ENCODE results near the gene WNT6. TPM values are rescaled to one million over a fixed set of nuclear protein-coding genes. Genes with fewer than 3 reads are reported as not detected.
A peak's percentile ranks its signal among the peaks of the same experiment; 100 is the strongest.

Gene WNT6
- total and polyA plus RNA-seq, 12 donors, result 0.15 to 3.0 (median 0.75) TPM

GRCh38 chr2:218870984-218871344 is 11.4 kb downstream of the WNT6 start:
- peaks cover 25 to 100% (median 88%) of the 10 kb centered on the region in 7 donors for H3K27me3 ChIP-seq

GRCh38 chr2:218871345-218872302 is 12.0 kb downstream of the WNT6 start:
- Histone ChIP-seq H3K4me3 (peak overlapping the region in 5 of 10 donors; percentile 1 to 40 (median 17)), H3K36me3 (no peaks in the 10 kb centered on the region), H3K27ac (no peak overlapping the region), H3K4me1 (peaks cover 0 to 20% (median 9%) of the 10 kb centered on the region in 9 donors), H3K9me3 (no peaks in the 10 kb centered on the region), H3K27me3 (peaks cover 25 to 100% (median 93%) of the 10 kb centered on the region in 7 donors)
- no peak for DNase-seq
- TF ChIP-seq CTCF (IDR thresholded peaks at IDR 0.05), result no peak
- WGBS, 2 donors, result 6 to 11% methylated on average over 60 of the region's 60 CpGs
- ATAC-seq, result no peak
- intact Hi-C loops (cut with DNase I), result loop anchor here in 1 of 10 donors (10.0 kb wide), 1 partner anchor 283 kb away; no protein-coding TSS in a partner anchor

More at GRCh38 chr2:218870984-218871344, 11.4 kb downstream of the WNT6 start:
- H3K36me3 ChIP-seq, result no peaks in the 10 kb centered on the region
- H3K4me1 ChIP-seq, result peaks cover 0 to 20% (median 9%) of the 10 kb centered on the region in 9 donors
- no peak for TF ChIP-seq CTCF (IDR thresholded peaks at IDR 0.05)
- peak overlapping the region in 5 of 10 donors; percentile 1 to 40 (median 17) for H3K4me3 ChIP-seq
- intact Hi-C loops (cut with DNase I), result loop anchor here in 1 of 10 donors (10.0 kb wide), 1 partner anchor 284 kb away; no protein-coding TSS in a partner anchor
- H3K27ac ChIP-seq, result no peak overlapping the region
- H3K9me3 ChIP-seq, result no peaks in the 10 kb centered on the region
- peak in 1 of 2 donors; percentile 49 for DNase-seq
- peak in 2 of 8 donors; percentile 21 to 23 for ATAC-seq
- WGBS, 2 donors, result 8 to 13% methylated on average over 18 of the region's 18 CpGs

- peaks cover 25 to 100% (median 96%) of the 10 kb centered on the region in 7 donors for H3K27me3 ChIP-seq
- peaks cover 0 to 23% (median 7%) of the 10 kb centered on the region in 9 donors for H3K4me1 ChIP-seq
- no peak for TF ChIP-seq CTCF (IDR thresholded peaks at IDR 0.05)
- DNase-seq (no peak), ATAC-seq (no peak)
- intact Hi-C loops (cut with DNase I), result loop anchor here in 1 of 10 donors (10.0 kb wide), 1 partner anchor 282 kb away; no protein-coding TSS in a partner anchor
- no peak overlapping the region for H3K4me3 ChIP-seq
- WGBS, 2 donors, result 12 to 18% methylated on average over 22 of the region's 22 CpGs
- H3K9me3 ChIP-seq, result no peaks in the 10 kb centered on the region
- no peaks in the 10 kb centered on the region for H3K36me3 ChIP-seq
- H3K27ac ChIP-seq, result no peak overlapping the region
These were observed 13.2 kb downstream of the WNT6 start for GRCh38 chr2:218872645-218873358.

Data from heart right ventricle (tissue), 16 donors.